Measurements from ENCODE around the gene ZNF790.

ZNF790 gene

GRCh38 chr19:36805364-36805763 lies 32.8 kb downstream of the ZNF790 start:
- DNase-seq (ENCODE audit: low read depth), result no peak
- H3K4me3 ChIP-seq (ENCODE audit: low read depth, low read length), result no peak overlapping the region
- no peak for TF ChIP-seq CTCF (conservative IDR thresholded peaks at IDR 0.05; ENCODE audit: low read depth, low read length)

- H3K4me3 ChIP-seq (ENCODE audit: low read depth, low read length), result peak overlapping the region; percentile 99
- TF ChIP-seq CTCF (conservative IDR thresholded peaks at IDR 0.05; ENCODE audit: low read depth, low read length), result no peak
- DNase-seq (ENCODE audit: low read depth), result no peak
Observed at GRCh38 chr19:36797786-36798108, 40.4 kb downstream of the ZNF790 start.

GRCh38 chr19:36796714-36796992 lies 41.5 kb downstream of the ZNF790 start:
- H3K4me3 ChIP-seq (ENCODE audit: low read depth, low read length), result peak overlapping the region; percentile 66
- TF ChIP-seq CTCF (conservative IDR thresholded peaks at IDR 0.05; ENCODE audit: low read depth, low read length), result no peak
- no peak for DNase-seq (ENCODE audit: low read depth)

- DNase-seq (ENCODE audit: low read depth), result peak; percentile 57
- TF ChIP-seq CTCF (conservative IDR thresholded peaks at IDR 0.05; ENCODE audit: low read depth, low read length), result peak; percentile 21
- peak overlapping the region; percentile 38 for H3K4me3 ChIP-seq (ENCODE audit: low read depth, low read length)
Observed at GRCh38 chr19:36791420-36792141, 46.6 kb downstream of the ZNF790 start.

- H3K4me3 ChIP-seq (ENCODE audit: low read depth, low read length), result peak overlapping the region; percentile 50
- no peak for TF ChIP-seq CTCF (conservative IDR thresholded peaks at IDR 0.05; ENCODE audit: low read depth, low read length)
- DNase-seq (ENCODE audit: low read depth), result peak; percentile 44
Observed at GRCh38 chr19:36775768-36776167, 62.4 kb downstream of the ZNF790 start.

GRCh38 chr19:36773223-36773579 lies 65.0 kb downstream of the ZNF790 start:
- TF ChIP-seq CTCF (conservative IDR thresholded peaks at IDR 0.05; ENCODE audit: low read depth, low read length), result no peak
- peak overlapping the region; percentile 91 for H3K4me3 ChIP-seq (ENCODE audit: low read depth, low read length)
- no peak for DNase-seq (ENCODE audit: low read depth)

Data from choroid plexus epithelial cell (primary cell).